Endothelial cell of umbilical vein (primary cell): ENCODE measurements around the gene DCLK1.

Experiments
- CTCF ChIP-seq, 2 donors: IDR thresholded peaks; 1 replicate in 1 of 2; 2 replicates in 1 of 2; pipeline ENCODE4 v1.5.1; 2011; ENCODE audit warnings: low read length in 2 of 2, mild to moderate bottlenecking in 2 of 2, moderate library complexity in 2 of 2, control low read depth in 1 of 2, inconsistent platforms in 1 of 2, low read depth in 1 of 2; ENCODE audit not compliant: insufficient read depth in 1 of 2; ENCODE audit errors: extremely low read depth in 1 of 2
- EZH2 ChIP-seq: IDR thresholded peaks from 2 replicates; pipeline ENCODE4 v1.6.1; 2012; ENCODE audit warnings: borderline replicate concordance, low read depth, mild to moderate bottlenecking, moderate library complexity, low read length, inconsistent platforms; ENCODE audit not compliant: severe bottlenecking
- FOS ChIP-seq: IDR thresholded peaks from 2 replicates; pipeline ENCODE4 v1.6.1; 2011; ENCODE audit warnings: mild to moderate bottlenecking, low read length, moderate library complexity, borderline replicate concordance; ENCODE audit not compliant: insufficient read depth
- MAX ChIP-seq: IDR thresholded peaks from 2 replicates; pipeline ENCODE4 v1.6.1; 2011; ENCODE audit not compliant: insufficient read depth, insufficient read length
- POLR2A ChIP-seq: IDR thresholded peaks from 2 replicates; pipeline ENCODE4 v1.6.1; 2012; ENCODE audit warnings: low read depth, mild to moderate bottlenecking, control low read depth, low read length

DNA sequence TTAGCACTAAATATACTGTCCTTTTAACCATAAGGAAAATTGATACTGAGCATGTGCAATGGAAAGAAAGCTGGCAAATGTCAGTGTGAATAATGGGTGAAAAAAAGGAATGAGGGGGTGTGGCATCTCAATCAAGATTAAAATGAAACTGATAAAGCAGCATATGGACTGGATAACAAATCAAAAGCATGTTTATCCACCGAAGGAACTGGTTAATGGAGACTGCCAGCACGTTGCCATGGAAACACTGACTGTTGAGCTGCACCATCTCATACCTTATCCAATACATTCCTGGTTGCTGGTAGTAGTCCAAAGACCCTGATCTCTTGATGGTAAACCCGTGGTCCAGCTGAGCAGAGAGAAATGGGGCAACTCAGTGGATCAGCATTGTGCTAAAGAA is 343.2 kb downstream of the DCLK1 start:
- TF ChIP-seq CTCF (IDR thresholded peaks at IDR 0.05; ENCODE audit: extremely low read depth in 1 of 2, insufficient read depth in 1 of 2, low read depth in 1 of 2, low read length in 2 of 2): no peak
- TF ChIP-seq POLR2A: no peak
- TF ChIP-seq EZH2: no peak
- TF ChIP-seq MAX: no peak
- no peak for TF ChIP-seq FOS
